LNCaP clone FGC (cell line): ENCODE measurements around the gene GIT2.

Experiments used
- DNase-seq: peaks from one replicate; pipeline ENCODE4 v3.0.0-alpha.2; 2011; ENCODE audit warnings: low read depth
- H3K4me3 ChIP-seq: 2 replicates; pipeline ENCODE4 v1.5.1; 2011; ENCODE audit warnings: mild to moderate bottlenecking, low read depth, low read length, control low read depth
- TF ChIP-seq, protein P1 (sequence below): IDR thresholded peaks from 2 replicates; pipeline ENCODE4 v1.5.1; 2012; ENCODE audit warnings: mild to moderate bottlenecking; ENCODE audit not compliant: control insufficient read depth, insufficient read depth; ENCODE audit errors: extremely low read depth

Gene GIT2

DNA sequence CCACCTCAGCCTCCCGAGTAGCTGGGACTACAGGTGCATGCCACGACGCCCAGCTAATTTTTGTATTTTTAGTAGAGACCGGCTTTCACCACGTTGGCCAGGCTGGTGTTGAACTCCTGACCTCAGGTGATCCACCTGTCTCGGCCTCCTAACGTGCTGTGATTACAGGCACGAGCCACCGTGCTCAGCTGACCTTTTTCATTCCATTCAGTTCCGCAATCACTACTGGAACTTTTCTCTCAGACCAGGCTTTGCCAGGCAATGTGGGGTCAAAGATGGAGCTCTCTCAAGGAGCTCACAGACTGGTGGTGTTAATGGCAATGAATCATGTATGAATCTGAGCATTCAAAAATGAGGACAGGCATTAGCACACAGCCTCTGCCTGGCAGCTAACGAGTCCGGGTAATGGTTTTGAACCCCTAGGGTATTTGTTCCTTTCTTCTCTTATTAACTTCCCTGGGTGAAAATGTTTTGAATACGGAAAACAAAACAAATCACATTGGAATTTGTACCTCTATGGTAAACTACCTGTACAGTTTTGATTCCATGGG lies 105.5 kb downstream of the GIT2 start:
- H3K4me3 ChIP-seq = no peak overlapping the region
- no peak for DNase-seq
- TF ChIP-seq, protein P1, sequence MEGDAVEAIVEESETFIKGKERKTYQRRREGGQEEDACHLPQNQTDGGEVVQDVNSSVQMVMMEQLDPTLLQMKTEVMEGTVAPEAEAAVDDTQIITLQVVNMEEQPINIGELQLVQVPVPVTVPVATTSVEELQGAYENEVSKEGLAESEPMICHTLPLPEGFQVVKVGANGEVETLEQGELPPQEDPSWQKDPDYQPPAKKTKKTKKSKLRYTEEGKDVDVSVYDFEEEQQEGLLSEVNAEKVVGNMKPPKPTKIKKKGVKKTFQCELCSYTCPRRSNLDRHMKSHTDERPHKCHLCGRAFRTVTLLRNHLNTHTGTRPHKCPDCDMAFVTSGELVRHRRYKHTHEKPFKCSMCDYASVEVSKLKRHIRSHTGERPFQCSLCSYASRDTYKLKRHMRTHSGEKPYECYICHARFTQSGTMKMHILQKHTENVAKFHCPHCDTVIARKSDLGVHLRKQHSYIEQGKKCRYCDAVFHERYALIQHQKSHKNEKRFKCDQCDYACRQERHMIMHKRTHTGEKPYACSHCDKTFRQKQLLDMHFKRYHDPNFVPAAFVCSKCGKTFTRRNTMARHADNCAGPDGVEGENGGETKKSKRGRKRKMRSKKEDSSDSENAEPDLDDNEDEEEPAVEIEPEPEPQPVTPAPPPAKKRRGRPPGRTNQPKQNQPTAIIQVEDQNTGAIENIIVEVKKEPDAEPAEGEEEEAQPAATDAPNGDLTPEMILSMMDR = no peak

DNA sequence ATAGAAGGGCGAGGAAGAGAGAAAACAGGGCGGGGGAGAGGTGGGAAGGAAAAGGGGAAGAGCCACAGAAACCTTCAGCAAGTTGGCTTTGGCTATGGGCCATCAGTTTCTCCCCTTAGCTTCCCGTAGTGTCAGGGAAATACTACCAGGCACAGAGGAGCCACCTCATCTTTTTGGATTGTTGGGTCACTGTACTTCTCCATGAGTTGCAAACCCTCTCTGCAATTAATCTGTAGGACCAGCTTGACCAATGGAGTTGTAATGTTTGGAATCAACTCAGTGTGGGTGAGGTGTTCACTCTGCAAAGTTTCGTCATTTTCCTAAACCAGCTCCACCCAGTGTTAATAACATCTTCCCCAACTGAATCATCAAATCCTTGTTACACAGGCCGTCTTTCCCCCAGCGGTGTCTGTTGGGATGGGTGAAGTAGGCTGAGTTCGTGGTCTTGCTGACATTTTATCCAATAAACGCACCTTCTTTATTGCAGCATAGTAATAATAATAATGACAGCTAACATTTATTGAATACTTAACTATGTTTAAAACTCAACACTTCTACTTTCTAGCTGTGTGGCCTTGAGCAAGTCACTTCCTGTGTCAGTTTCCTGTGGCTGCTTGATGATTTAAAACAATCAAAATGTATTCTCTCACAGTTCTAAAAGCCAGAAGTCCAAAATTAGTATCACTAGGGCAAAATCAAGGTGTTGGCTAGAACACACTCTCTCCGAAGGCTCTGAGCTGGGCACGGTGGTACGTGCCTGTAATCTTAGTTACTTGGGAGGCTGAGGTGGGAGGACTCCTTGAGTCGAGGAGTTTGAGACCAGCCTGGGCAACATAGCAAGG lies 107.8 kb downstream of the GIT2 start:
- no peak for DNase-seq
- no peak overlapping the region for H3K4me3 ChIP-seq
- TF ChIP-seq, protein P1 = no peak

DNA sequence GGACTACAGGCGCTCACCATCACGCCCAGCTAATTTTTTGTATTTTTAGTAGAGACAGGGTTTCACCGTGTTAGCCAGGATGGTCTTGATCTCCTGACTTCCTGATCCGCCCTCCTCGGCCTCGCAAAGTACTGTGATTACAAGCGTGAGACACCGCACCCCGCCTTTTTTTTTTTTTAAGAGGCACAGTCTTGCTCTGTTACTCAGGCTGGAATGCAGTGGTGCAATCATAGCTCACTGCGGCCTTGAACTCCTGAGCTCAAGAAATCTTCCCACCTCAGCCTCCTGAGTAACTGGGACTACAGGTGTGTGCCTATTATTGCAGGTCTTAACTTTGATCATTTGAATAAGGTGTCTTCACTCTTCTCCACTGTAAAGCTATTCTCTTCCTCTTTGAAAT lies 110.6 kb downstream of the GIT2 start:
- TF ChIP-seq, protein P1 = no peak
- DNase-seq = no peak
- no peak overlapping the region for H3K4me3 ChIP-seq

DNA sequence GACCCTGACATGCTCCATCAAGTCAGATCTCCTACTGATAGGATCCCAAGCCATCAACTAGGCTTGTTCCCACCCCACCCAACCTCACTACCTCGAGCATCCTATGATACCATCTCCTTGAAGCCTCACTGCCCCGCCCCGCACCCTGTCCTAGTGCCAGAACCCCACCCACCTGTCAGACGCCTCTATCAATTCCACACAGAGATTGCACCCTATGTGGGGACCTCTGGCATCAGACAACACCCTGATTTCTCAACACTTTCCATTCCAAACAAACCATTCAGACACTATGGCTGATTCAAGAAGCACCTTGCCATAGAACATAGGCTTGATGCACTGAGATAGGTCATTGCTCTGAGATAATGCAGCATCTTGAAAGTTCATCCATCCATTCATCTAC lies 112.7 kb downstream of the GIT2 start:
- no peak for DNase-seq
- TF ChIP-seq, protein P1 = no peak
- no peak overlapping the region for H3K4me3 ChIP-seq

DNA sequence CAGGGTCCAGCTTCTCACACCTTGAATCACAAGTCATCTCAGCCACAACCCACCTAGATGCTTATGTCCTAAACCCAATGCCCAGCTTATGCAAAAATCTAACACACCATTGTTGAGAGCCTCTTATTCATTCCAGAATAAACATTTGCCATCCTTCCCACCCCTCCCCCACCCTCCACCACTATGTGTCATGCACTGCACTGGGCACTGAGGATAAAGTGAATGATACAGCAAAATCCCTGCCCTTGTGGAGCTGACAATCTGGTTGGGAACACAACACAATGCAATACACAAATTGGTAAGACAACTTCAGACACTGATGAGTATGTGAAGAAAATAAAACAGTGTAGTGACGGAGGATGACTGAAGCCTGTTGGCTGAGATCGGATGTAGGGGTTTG lies 114.4 kb downstream of the GIT2 start:
- no peak for DNase-seq
- TF ChIP-seq, protein P1 = no peak
- no peak overlapping the region for H3K4me3 ChIP-seq

DNA sequence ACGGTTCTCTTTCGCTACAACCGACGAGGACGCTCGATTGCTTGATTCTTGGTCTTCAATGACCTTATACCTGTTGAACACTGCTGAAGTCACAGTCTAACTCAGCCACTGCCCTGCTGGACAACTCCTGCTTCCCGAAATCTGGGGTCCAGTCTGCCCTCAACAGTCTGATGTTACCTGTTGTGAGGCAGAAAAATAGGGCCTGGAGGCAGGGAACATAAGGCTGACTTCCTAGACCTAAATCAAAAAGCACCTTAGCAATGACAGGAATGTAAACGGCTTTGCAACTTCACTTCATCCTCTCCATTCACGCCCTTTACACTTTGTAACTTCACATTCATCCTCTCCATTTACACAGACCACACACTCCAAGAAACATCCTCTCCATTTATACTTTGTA lies 115.2 kb downstream of the GIT2 start:
- TF ChIP-seq, protein P1 = no peak
- DNase-seq = no peak
- H3K4me3 ChIP-seq = peak overlapping the region; percentile 66
